Endothelial cell of umbilical vein (primary cell): ENCODE measurements around the gene ZNF319. TPM values are rescaled to one million over a fixed set of nuclear protein-coding genes. Genes with fewer than 3 reads are reported as not detected.

Source experiments
- BruUV-seq: library from RNA; stranded (reverse); fragments of 400-500 nt; replicated peaks from 2 replicates; lab custom pipeline; 2021; lab: Mats Ljungman, UMichigan
- CTCF ChIA-PET: fragments of 300-600, 350-600 bp; sonication (Branson Sonifier 250); formaldehyde crosslinking; loops from one replicate; lab custom pipeline; 2021; ENCODE audit warnings: antibody characterized with exemption, inconsistent platforms; lab: Charles Lee
- POLR2A ChIA-PET: fragments of 300-600, 350-600 bp; sonication (Branson Sonifier 250); formaldehyde crosslinking; loops from one replicate; lab custom pipeline; 2021; ENCODE audit warnings: antibody characterized with exemption, inconsistent platforms; lab: Charles Lee
- DNase-seq: peaks from one replicate; pipeline ENCODE4 v3.0.0-alpha.2; 2011; ENCODE audit warnings: low read depth, low spot score
- FAIRE-seq: peaks from 2 replicates; lab custom pipeline; 2011; peaks lifted over from hg19 to GRCh38; lab: Jason Lieb, UNC
- H2AFZ ChIP-seq: 2 replicates; pipeline ENCODE4 v1.6.0; 2012; ENCODE audit warnings: low read depth, low read length, control low read depth, inconsistent platforms
- H3K27ac ChIP-seq: 2 replicates; pipeline ENCODE4 v1.5.1; 2011; ENCODE audit warnings: low read depth, mild to moderate bottlenecking, control low read depth, low read length, moderate library complexity; ENCODE audit not compliant: insufficient read depth
- H3K27me3 ChIP-seq, 2 experiments: 2 replicates each; pipeline versions ENCODE4 v1.6.0 to v1.6.1; 2011; ENCODE audit warnings: low read length in 2 of 2, mixed read lengths in 1 of 2; ENCODE audit not compliant: control insufficient read depth in 2 of 2, insufficient read depth in 2 of 2
- H3K36me3 ChIP-seq, 2 experiments: 2 replicates in 1 of 2; 3 replicates in 1 of 2; pipeline ENCODE4 v1.5.1; 2011; ENCODE audit warnings: low read length in 2 of 2, mild to moderate bottlenecking in 1 of 2, moderate library complexity in 1 of 2; ENCODE audit not compliant: control insufficient read depth in 2 of 2, insufficient read depth in 2 of 2; ENCODE audit errors: extremely low read depth in 1 of 2
- H3K4me1 ChIP-seq: 3 replicates; pipeline ENCODE4 v1.5.1; 2011; ENCODE audit warnings: mild to moderate bottlenecking, low read length; ENCODE audit not compliant: control insufficient read depth, insufficient read depth; ENCODE audit errors: extremely low read depth
- H3K4me2 ChIP-seq: 2 replicates; pipeline ENCODE4 v1.6.1; 2011; ENCODE audit warnings: low read length, control low read depth, mixed read lengths; ENCODE audit not compliant: insufficient read depth
- H3K4me3 ChIP-seq, 3 experiments: fragments of 200-600 bp in 1 of 3; sonication (generic), shearing (Covaris generic) in 1 of 3; replicated peaks in 1 of 3; 2 replicates each; pipeline ENCODE4 v1.5.1; 2011 to 2016; ENCODE audit warnings: control low read depth in 3 of 3, low read length in 3 of 3, mild to moderate bottlenecking in 2 of 3, inconsistent platforms in 1 of 3, low read depth in 1 of 3, moderate library complexity in 1 of 3; ENCODE audit not compliant: insufficient read depth in 1 of 3
- H3K79me2 ChIP-seq: 2 replicates; pipeline ENCODE4 v1.6.0; 2012; ENCODE audit warnings: low read length, inconsistent platforms; ENCODE audit not compliant: control insufficient read depth, insufficient read depth
- H3K9ac ChIP-seq: replicated peaks from 2 replicates; pipeline ENCODE3; 2011; ENCODE audit warnings: low read length, control low read depth; ENCODE audit not compliant: insufficient read depth; ENCODE audit errors: extremely low read depth
- H3K9me1 ChIP-seq: replicated peaks from 3 replicates; pipeline ENCODE4 v1.6.0; 2011; ENCODE audit warnings: mild to moderate bottlenecking, low read length; ENCODE audit not compliant: control insufficient read depth, insufficient read depth; ENCODE audit errors: extremely low read depth
- H3K9me3 ChIP-seq: replicated peaks from 2 replicates; pipeline ENCODE4 v1.5.1; 2012; ENCODE audit warnings: low read length, inconsistent platforms; ENCODE audit not compliant: control insufficient read depth, insufficient read depth
- H4K20me1 ChIP-seq: replicated peaks from 2 replicates; pipeline ENCODE3; 2011; ENCODE audit warnings: mild to moderate bottlenecking, low read length; ENCODE audit not compliant: control insufficient read depth, insufficient read depth; ENCODE audit errors: extremely low read depth
- CTCF ChIP-seq, 2 donors: IDR thresholded peaks; 1 replicate in 1 of 2; 2 replicates in 1 of 2; pipeline ENCODE4 v1.5.1; 2011; ENCODE audit warnings: low read length in 2 of 2, mild to moderate bottlenecking in 2 of 2, moderate library complexity in 2 of 2, control low read depth in 1 of 2, inconsistent platforms in 1 of 2, low read depth in 1 of 2; ENCODE audit not compliant: insufficient read depth in 1 of 2; ENCODE audit errors: extremely low read depth in 1 of 2
- EZH2 ChIP-seq: IDR thresholded peaks from 2 replicates; pipeline ENCODE4 v1.6.1; 2012; ENCODE audit warnings: borderline replicate concordance, low read depth, mild to moderate bottlenecking, moderate library complexity, low read length, inconsistent platforms; ENCODE audit not compliant: severe bottlenecking
- FOS ChIP-seq: IDR thresholded peaks from 2 replicates; pipeline ENCODE4 v1.6.1; 2011; ENCODE audit warnings: mild to moderate bottlenecking, low read length, moderate library complexity, borderline replicate concordance; ENCODE audit not compliant: insufficient read depth
- GATA2 ChIP-seq: IDR thresholded peaks from 2 replicates; pipeline ENCODE4 v1.7.0; 2011; ENCODE audit warnings: low read depth, mild to moderate bottlenecking, moderate library complexity, mixed read lengths, low read length; ENCODE audit not compliant: insufficient read length, insufficient read depth
- JUN ChIP-seq: IDR thresholded peaks from 2 replicates; pipeline ENCODE4 v1.6.1; 2011; ENCODE audit warnings: borderline replicate concordance, low read depth; ENCODE audit not compliant: insufficient read length, insufficient read depth
- MAX ChIP-seq: IDR thresholded peaks from 2 replicates; pipeline ENCODE4 v1.6.1; 2011; ENCODE audit not compliant: insufficient read depth, insufficient read length
- MYC ChIP-seq: IDR thresholded peaks from one replicate; pipeline ENCODE4 v1.6.1; 2011; ENCODE audit warnings: mild to moderate bottlenecking, low read depth, low read length
- POLR2A ChIP-seq: IDR thresholded peaks from 2 replicates; pipeline ENCODE4 v1.6.1; 2012; ENCODE audit warnings: low read depth, mild to moderate bottlenecking, control low read depth, low read length
- POLR2AphosphoS5 ChIP-seq: IDR thresholded peaks from 2 replicates; pipeline ENCODE4 v1.6.1; 2012; ENCODE audit warnings: low read depth, mild to moderate bottlenecking, control low read depth, low read length, moderate library complexity; ENCODE audit not compliant: insufficient read depth
- dilution Hi-C: fragments of 300-500 bp; cut with MboI; formaldehyde crosslinking; loops from one replicate; pipeline ENCODE4 v1.15.0; 2019; ENCODE audit warnings: low sequenced_read_pairs; ENCODE audit not compliant: extremely low pct_ligation_motif_present
- intact Hi-C: fragments of 100-400 bp; cut with micrococcal nuclease; formaldehyde crosslinking; loops from one replicate; pipeline ENCODE4 v1.10.0; 2022
- polyA plus RNA-seq, 4 experiments: library from polyadenylated mRNA; depleted of rRNA in 3 of 4; stranded (reverse) in 3 of 4; unstranded in 1 of 4; fragments of >200 nt; gene quantifications; 2 replicates each; pipeline versions ENCODE4 v1.2.1 to v1.2.3, GENCODE V29; 2011 to 2012; ENCODE audit warnings: missing spikeins in 1 of 4
- total RNA-seq: library from RNA; stranded (reverse); gene quantifications from 2 replicates; pipeline ENCODE4 v1.2.3, GENCODE V29; 2021

ZNF319 gene
- total and polyA plus RNA-seq, 2 donors (not counting 3 experiments of a cell fraction or from before 2014, with no cell fraction given) = 5.4 to 9.9 TPM

- FAIRE-seq (no peak), DNase-seq (no peak)
- BruUV-seq = no TSS peak
- ChIA-PET CTCF (no interaction called here), POLR2A (no interaction called here)
- Histone ChIP-seq H3K9me3 (no peaks in the 10 kb centered on the region), H4K20me1 (no peaks in the 10 kb centered on the region), H3K36me3 (no peaks in the 10 kb centered on the region), H3K4me2 (no peak overlapping the region), H3K4me3 (no peak overlapping the region), H2AFZ (no peak overlapping the region), H3K27ac (no peak overlapping the region), H3K9me1 (no peaks in the 10 kb centered on the region), H3K27me3 (no peaks in the 10 kb centered on the region), H3K79me2 (no peaks in the 10 kb centered on the region), H3K4me1 (no peaks in the 10 kb centered on the region), H3K9ac (no peak overlapping the region)
- intact Hi-C loops = no loop called here
- TF ChIP-seq CTCF (IDR thresholded peaks at IDR 0.05; ENCODE audit: extremely low read depth in 1 of 2, insufficient read depth in 1 of 2, low read depth in 1 of 2, low read length in 2 of 2) (no peak), POLR2A (no peak), GATA2 (no peak), EZH2 (no peak), JUN (no peak), MAX (no peak), MYC (no peak), FOS (no peak), POLR2AphosphoS5 (no peak)
- dilution Hi-C loops = no loop called here
These were observed 52.4 kb downstream of the ZNF319 start for GRCh38 chr16:57948027-57948426.
